Kidney (tissue), 14 donors: Measurements from ENCODE around the gene HIGD1C. TPM values are rescaled to one million over a fixed set of nuclear protein-coding genes. Genes with fewer than 3 reads are reported as not detected.

Experiments
- DNase-seq, 5 donors: peaks; one replicate each; pipeline ENCODE4 v3.0.0-alpha.2; 2013 to 2020
- FAIRE-seq: peaks from 2 replicates; lab custom pipeline; 2012; peaks lifted over from hg19 to GRCh38; lab: Jason Lieb, UNC
- H3K27ac ChIP-seq, 2 donors: one replicate each; pipeline ENCODE4 v1.7.0; 2013; ENCODE audit warnings: low read depth in 2 of 2, low read length in 2 of 2, inconsistent platforms in 1 of 2
- H3K27me3 ChIP-seq: one replicate; pipeline ENCODE4 v1.7.1; 2013; ENCODE audit warnings: low read length, inconsistent platforms; ENCODE audit not compliant: control insufficient read depth, insufficient read depth
- H3K36me3 ChIP-seq, 3 donors: one replicate each; pipeline versions ENCODE4 v1.7.0 to v1.7.1; 2013; ENCODE audit warnings: low read length in 3 of 3, control low read depth in 1 of 3, inconsistent platforms in 1 of 3; ENCODE audit not compliant: insufficient read depth in 3 of 3, control insufficient read depth in 2 of 3
- H3K4me1 ChIP-seq, 3 donors: one replicate each; pipeline versions ENCODE4 v1.7.0 to v1.7.1; 2013; ENCODE audit warnings: low read length in 3 of 3, inconsistent platforms in 1 of 3, low read depth in 1 of 3; ENCODE audit not compliant: control insufficient read depth in 2 of 3, insufficient read depth in 2 of 3
- H3K4me3 ChIP-seq, 3 donors: one replicate each; pipeline versions ENCODE4 v1.7.0 to v1.8.1; 2013; ENCODE audit warnings: low read length in 3 of 3, control low read depth in 1 of 3, inconsistent platforms in 1 of 3
- H3K9ac ChIP-seq, 3 donors: one replicate each; pipeline versions ENCODE4 v1.7.0 to v1.7.1; 2013; ENCODE audit warnings: low read length in 3 of 3, control low read depth in 1 of 3, inconsistent platforms in 1 of 3
- H3K9me3 ChIP-seq, 3 donors: one replicate each; pipeline versions ENCODE4 v1.7.0 to v1.7.1; 2013; ENCODE audit warnings: low read length in 3 of 3, control low read depth in 1 of 3, inconsistent platforms in 1 of 3; ENCODE audit not compliant: control insufficient read depth in 2 of 3, insufficient read depth in 1 of 3
- CTCF ChIP-seq: IDR thresholded peaks from 3 replicates; pipeline ENCODE4 v1.5.1; 2012; ENCODE audit warnings: mild to moderate bottlenecking, moderate library complexity, borderline replicate concordance; ENCODE audit not compliant: insufficient read depth; ENCODE audit errors: extremely low read depth
- intact Hi-C: fragments of 100-400 bp; cut with DNase I; formaldehyde crosslinking; loops from one replicate; pipeline ENCODE4 v1.11.1; 2022
- polyA plus RNA-seq: library from polyadenylated mRNA; stranded (reverse); fragments of 350-450 nt; fragmentation: Illumina TruSeq; extraction: RNeasy Lipid Tissue Mini Kit (QIAGEN cat#74804); gene quantifications from one replicate; pipeline ENCODE4 v1.2.3, GENCODE V29; 2014; ENCODE audit warnings: low read depth, low replicate concordance; ENCODE audit not compliant: insufficient read depth
- total RNA-seq: library from RNA; stranded (reverse); fragmentation: NEBNext Ultra II Directional; extraction: Animal tissue kit (Norgen Biotek cat#: 25700); gene quantifications from one replicate; pipeline ENCODE4 v1.2.1, GENCODE V29; 2021
- donor health status: control.
- donor health status: control.
- donor health status: control.
- donor health status: control.
- donor health status: control.
- donor health status: DM: yes; HTN: yes; CAD: no.
- donor health status: Normal renal cell carcinoma (clear cell type).

Gene HIGD1C
- total and polyA plus RNA-seq, 2 donors from 2014 or later = not detected

GRCh38 chr12:50961708-50962107, 9.4 kb downstream of the HIGD1C start:
- Histone ChIP-seq H3K27ac (no peak overlapping the region), H3K4me3 (no peak overlapping the region), H3K9me3 (no peaks in the 10 kb centered on the region), H3K9ac (no peak overlapping the region), H3K4me1 (no peaks in the 10 kb centered on the region), H3K27me3 (no peaks in the 10 kb centered on the region), H3K36me3 (no peaks in the 10 kb centered on the region)
- DNase-seq (peak in 1 of 5 donors; percentile 12), FAIRE-seq (no peak)
- intact Hi-C loops = no loop called here
- no peak for TF ChIP-seq CTCF

- no peak for FAIRE-seq
- Histone ChIP-seq H3K27me3 (no peaks in the 10 kb centered on the region), H3K9ac (no peak overlapping the region), H3K4me3 (no peak overlapping the region), H3K27ac (no peak overlapping the region), H3K9me3 (no peaks in the 10 kb centered on the region), H3K36me3 (peaks cover 0 to 3% (median 2%) of the 10 kb centered on the region in 3 donors), H3K4me1 (no peaks in the 10 kb centered on the region)
- no peak for TF ChIP-seq CTCF
- intact Hi-C loops = no loop called here
- no peak for DNase-seq
These were observed 12.1 kb downstream of the HIGD1C start for GRCh38 chr12:50964432-50964831.

- no peak for TF ChIP-seq CTCF
- Histone ChIP-seq H3K9me3 (no peaks in the 10 kb centered on the region), H3K36me3 (peaks cover 0 to 7% (median 2%) of the 10 kb centered on the region in 3 donors), H3K4me3 (no peak overlapping the region), H3K9ac (no peak overlapping the region), H3K27ac (no peak overlapping the region), H3K4me1 (no peaks in the 10 kb centered on the region), H3K27me3 (no peaks in the 10 kb centered on the region)
- intact Hi-C loops = no loop called here
- no peak for FAIRE-seq
- DNase-seq = no peak
These were observed 19.6 kb downstream of the HIGD1C start for GRCh38 chr12:50971946-50972345.
